Esophagus squamous epithelium (tissue), 4 donors: ENCODE data around the gene NISCH.

Experiments used
- CTCF ChIP-seq, 6 experiments: fragments of 450-650 bp in 4 of 6; fragments of 200-600 bp in 2 of 6; sonication (generic) in 2 of 6; IDR thresholded peaks; one replicate each; pipeline ENCODE4 v1.5.1; 2016 to 2019; ENCODE audit warnings: antibody characterized with exemption in 6 of 6, mild to moderate bottlenecking in 4 of 6, moderate library complexity in 4 of 6
- POLR2A ChIP-seq, 4 donors: fragments of 450-650 bp; IDR thresholded peaks; one replicate each; pipeline ENCODE4 v1.6.1; 2017; ENCODE audit warnings: antibody characterized with exemption in 4 of 4, mild to moderate bottlenecking in 4 of 4, moderate library complexity in 3 of 4

- no peak for TF ChIP-seq CTCF (IDR thresholded peaks at IDR 0.05)
- no peak for TF ChIP-seq POLR2A (IDR thresholded peaks at IDR 0.05)
Measured at GRCh38 chr3:52456800-52457183, 1.4 kb downstream of the NISCH start.
